ENCODE data around the gene DNAAF9.
A peak's percentile ranks its signal among the peaks of the same experiment; 100 is the strongest.

The DNAAF9 gene

GRCh38 chr20:3409417-3409816 is 1.9 kb upstream of the DNAAF9 start:
- no peak for DNase-seq

- peak; percentile 86 for DNase-seq
Observed at GRCh38 chr20:3407771-3408637, 535 bp upstream of the DNAAF9 start.

- peak; percentile 23 for DNase-seq
Observed at GRCh38 chr20:3406481-3407039, 909 bp downstream of the DNAAF9 start.

- no peak for DNase-seq
Observed at GRCh38 chr20:3405696-3406358, 1.6 kb downstream of the DNAAF9 start.

GRCh38 chr20:3405139-3405538 is 2.3 kb downstream of the DNAAF9 start:
- no peak for DNase-seq

GRCh38 chr20:3404402-3404801 is 3.1 kb downstream of the DNAAF9 start:
- DNase-seq, result no peak

- DNase-seq, result no peak
Observed at GRCh38 chr20:3403741-3404140, 3.7 kb downstream of the DNAAF9 start.

GRCh38 chr20:3402453-3402852 is 5.0 kb downstream of the DNAAF9 start:
- DNase-seq, result no peak

- no peak for DNase-seq
Observed at GRCh38 chr20:3400260-3401155, 7.0 kb downstream of the DNAAF9 start.

GRCh38 chr20:3398681-3399252 is 8.7 kb downstream of the DNAAF9 start:
- DNase-seq, result no peak

GRCh38 chr20:3396492-3396891 is 11.0 kb downstream of the DNAAF9 start:
- DNase-seq, result no peak

GRCh38 chr20:3392756-3393155 is 14.7 kb downstream of the DNAAF9 start:
- no peak for DNase-seq

GRCh38 chr20:3390759-3391425 is 16.6 kb downstream of the DNAAF9 start:
- no peak for DNase-seq

GRCh38 chr20:3383878-3384495 is 23.5 kb downstream of the DNAAF9 start:
- no peak for DNase-seq

- DNase-seq, result no peak
Observed at GRCh38 chr20:3382836-3383235, 24.6 kb downstream of the DNAAF9 start.

GRCh38 chr20:3380228-3381070 is 27.0 kb downstream of the DNAAF9 start:
- no peak for DNase-seq

- DNase-seq, result no peak
Observed at GRCh38 chr20:3378138-3378537, 29.3 kb downstream of the DNAAF9 start.

GRCh38 chr20:3377644-3378043 is 29.8 kb downstream of the DNAAF9 start:
- no peak for DNase-seq

GRCh38 chr20:3374296-3374695 is 33.2 kb downstream of the DNAAF9 start:
- no peak for DNase-seq

GRCh38 chr20:3371754-3372153 is 35.7 kb downstream of the DNAAF9 start:
- no peak for DNase-seq

GRCh38 chr20:3367089-3367488 is 40.4 kb downstream of the DNAAF9 start:
- no peak for DNase-seq
